SK-N-SH (cell line): ENCODE measurements around the gene COL26A1. TPM values are rescaled to one million over a fixed set of nuclear protein-coding genes. Genes with fewer than 3 reads are reported as not detected.

Experiments used
- CHD2 ChIP-seq: fragments of 150-350 bp; IDR thresholded peaks from 2 replicates; pipeline ENCODE4 v1.6.1; 2018; ENCODE audit warnings: low read length; ENCODE audit not compliant: partially characterized antibody
- CTCF ChIP-seq: fragments of 200-600 bp; sonication (generic); IDR thresholded peaks from 2 replicates; pipeline ENCODE4 v1.6.1; 2017; ENCODE audit warnings: antibody characterized with exemption, mild to moderate bottlenecking, moderate library complexity
- ELF1 ChIP-seq: IDR thresholded peaks from 2 replicates; pipeline ENCODE4 v1.4.0; 2012
- EP300 ChIP-seq, 2 experiments: IDR thresholded peaks; 2 replicates each; pipeline versions ENCODE4 v1.4.0 to v1.6.1; 2012; ENCODE audit warnings: borderline replicate concordance in 1 of 2, low read depth in 1 of 2, low read length in 1 of 2
- EZH2phosphoT487 ChIP-seq: fragments of 200-600 bp; sonication (generic); IDR thresholded peaks from 2 replicates; pipeline ENCODE4 v1.6.1; 2017; ENCODE audit warnings: low read depth, mixed run types, mild to moderate bottlenecking, antibody characterized with exemption, moderate library complexity, borderline replicate concordance
- FOSL2 ChIP-seq: IDR thresholded peaks from 2 replicates; pipeline ENCODE4 v1.4.0; 2012; ENCODE audit warnings: low read depth, mild to moderate bottlenecking, moderate library complexity, borderline replicate concordance
- FOXJ3 ChIP-seq: sonication (generic); formaldehyde crosslinking; IDR thresholded peaks from 2 replicates; pipeline ENCODE4 v1.5.1; 2020; ENCODE audit warnings: mild to moderate bottlenecking, missing genetic modification reagents
- IRF3 ChIP-seq: fragments of 150-350 bp; IDR thresholded peaks from 2 replicates; pipeline ENCODE4 v1.6.1; 2016; ENCODE audit warnings: mild to moderate bottlenecking, low read depth, low read length
- MEF2A ChIP-seq: IDR thresholded peaks from 2 replicates; pipeline ENCODE4 v1.4.0; 2012; ENCODE audit warnings: low read depth, borderline replicate concordance
- NRF1 ChIP-seq: IDR thresholded peaks from 2 replicates; pipeline ENCODE4 v1.6.1; 2012; ENCODE audit warnings: low read depth, mild to moderate bottlenecking, low read length
- PBX3 ChIP-seq: IDR thresholded peaks from 2 replicates; pipeline ENCODE4; 2012
- POLR2AphosphoS5 ChIP-seq: IDR thresholded peaks from 2 replicates; pipeline ENCODE4 v1.6.1; 2012; ENCODE audit warnings: low read depth, low read length
- RFX5 ChIP-seq: IDR thresholded peaks from 2 replicates; pipeline ENCODE4 v1.6.1; 2012; ENCODE audit warnings: mild to moderate bottlenecking, improper control_type of control experiment, low read length
- SIN3A ChIP-seq: IDR thresholded peaks from 2 replicates; pipeline ENCODE4 v1.6.1; 2012; ENCODE audit warnings: low read depth, mild to moderate bottlenecking, low read length, moderate library complexity, borderline replicate concordance
- SMC3 ChIP-seq: IDR thresholded peaks from 2 replicates; pipeline ENCODE4 v1.6.1; 2012; ENCODE audit warnings: low read depth, low read length, improper control_type of control experiment
- TCF12 ChIP-seq: IDR thresholded peaks from 2 replicates; pipeline ENCODE4 v1.4.0; 2012
- USF1 ChIP-seq: IDR thresholded peaks from 2 replicates; pipeline ENCODE4 v1.4.0; 2012; ENCODE audit warnings: low read depth, borderline replicate concordance
- USF2 ChIP-seq: fragments of 150-350 bp; IDR thresholded peaks from 2 replicates; pipeline ENCODE4 v1.6.1; 2017; ENCODE audit warnings: antibody characterized with exemption, low read length, low read depth, borderline replicate concordance
- ZBTB33 ChIP-seq: IDR thresholded peaks from 2 replicates; pipeline ENCODE4 v1.4.0; 2012; ENCODE audit warnings: low read depth, borderline replicate concordance
- polyA plus RNA-seq, 3 experiments: library from polyadenylated mRNA; depleted of rRNA; stranded (reverse); fragments of >200 nt; gene quantifications; 2 replicates each; pipeline ENCODE4 v1.2.3, GENCODE V29; 2012

The COL26A1 gene
- polyA plus RNA-seq, 1 of the 3 experiments (the other 2 are of a cell fraction): 0.05 TPM

GRCh38 chr7:101363734-101364374, 1.2 kb downstream of the COL26A1 start (continued):
- no peak for TF ChIP-seq ZBTB33
- no peak for TF ChIP-seq EP300 (IDR thresholded peaks at IDR 0.05; ENCODE audit: borderline replicate concordance in 1 of 2, low read depth in 1 of 2, low read length in 1 of 2)
- TF ChIP-seq USF2: no peak
- no peak for TF ChIP-seq TCF12
- 0 out of 2 replicates have a peak, but pooled peaks have one; percentile 32 for TF ChIP-seq NRF1
- no peak for TF ChIP-seq IRF3
- peak; percentile 98 for TF ChIP-seq CTCF
- no peak for TF ChIP-seq ELF1
- no peak for TF ChIP-seq FOXJ3 (CRISPR knock-in tag)
- TF ChIP-seq EZH2phosphoT487: no peak
- no peak for TF ChIP-seq FOSL2
- TF ChIP-seq SMC3: peak; percentile 98
- TF ChIP-seq CHD2: no peak
- TF ChIP-seq RFX5: 0 out of 2 replicates have a peak, but pooled peaks have one; percentile 27
- TF ChIP-seq PBX3: no peak
- no peak for TF ChIP-seq SIN3A
- no peak for TF ChIP-seq POLR2AphosphoS5
- TF ChIP-seq USF1: no peak
- TF ChIP-seq MEF2A: no peak
- TF ChIP-seq, all 33 proteins: peak for 6
